Mesenchymal stem cell (in vitro differentiated cells and primary cell): ENCODE data around the gene ARL6IP1.

Experiments
- DNase-seq: peaks from one replicate; pipeline ENCODE4 v3.0.0-alpha.2; 2013
- H2AFZ ChIP-seq: one replicate; pipeline ENCODE4 v1.6.1; 2013; ENCODE audit warnings: low read depth, mild to moderate bottlenecking, control low read depth, inconsistent platforms, low read length, moderate library complexity
- H2AK5ac ChIP-seq: 2 replicates; pipeline ENCODE4 v1.6.1; 2013; ENCODE audit warnings: low read length, moderate library complexity, mild to moderate bottlenecking, inconsistent platforms; ENCODE audit not compliant: severe bottlenecking
- H2BK120ac ChIP-seq: one replicate; pipeline ENCODE4 v1.6.1; 2013; ENCODE audit warnings: low read depth, mild to moderate bottlenecking, inconsistent platforms, low read length, moderate library complexity
- H2BK12ac ChIP-seq, 2 experiments: one replicate each; pipeline ENCODE4 v1.6.1; 2013; ENCODE audit warnings: inconsistent platforms in 2 of 2, low read length in 2 of 2, mild to moderate bottlenecking in 2 of 2, moderate library complexity in 2 of 2, control low read depth in 1 of 2
- H2BK15ac ChIP-seq: one replicate; pipeline ENCODE4 v1.6.1; 2013; ENCODE audit warnings: mild to moderate bottlenecking, low read depth, inconsistent platforms; ENCODE audit not compliant: poor library complexity, severe bottlenecking
- H2BK5ac ChIP-seq: 2 replicates; pipeline ENCODE4 v1.6.1; 2013; ENCODE audit warnings: low read depth, mild to moderate bottlenecking, low read length, control low read depth, inconsistent platforms; ENCODE audit not compliant: poor library complexity, severe bottlenecking
- H3K14ac ChIP-seq, 2 experiments: one replicate each; pipeline ENCODE4 v1.6.1; 2013; ENCODE audit warnings: inconsistent platforms in 2 of 2, low read length in 2 of 2, control low read depth in 1 of 2, mild to moderate bottlenecking in 1 of 2, moderate library complexity in 1 of 2
- H3K18ac ChIP-seq, 2 experiments: one replicate each; pipeline ENCODE4 v1.6.1; 2013; ENCODE audit warnings: inconsistent platforms in 2 of 2, low read length in 2 of 2, control low read depth in 1 of 2, low read depth in 1 of 2, mild to moderate bottlenecking in 1 of 2
- H3K23ac ChIP-seq, 2 experiments: one replicate each; pipeline ENCODE4 v1.6.1; 2013; ENCODE audit warnings: inconsistent platforms in 2 of 2, low read length in 2 of 2, mild to moderate bottlenecking in 2 of 2, moderate library complexity in 2 of 2, control low read depth in 1 of 2
- H3K27ac ChIP-seq: 2 replicates; pipeline ENCODE4 v1.5.1; 2013; ENCODE audit warnings: mild to moderate bottlenecking, moderate library complexity, low read length, control low read depth, inconsistent platforms; ENCODE audit not compliant: poor library complexity, severe bottlenecking
- H3K27me3 ChIP-seq, 2 experiments: 2 replicates each; pipeline versions ENCODE4 v1.6.1 to v1.7.0; 2013; ENCODE audit warnings: low read length in 2 of 2, mild to moderate bottlenecking in 2 of 2, moderate library complexity in 2 of 2, control low read depth in 1 of 2, inconsistent platforms in 1 of 2; ENCODE audit not compliant: control insufficient read depth in 1 of 2, insufficient read depth in 1 of 2
- H3K36me3 ChIP-seq, 2 experiments: 2 replicates each; pipeline versions ENCODE4 v1.6.1 to v1.7.0; 2013; ENCODE audit warnings: low read length in 2 of 2, control low read depth in 1 of 2, inconsistent platforms in 1 of 2, low read depth in 1 of 2, mild to moderate bottlenecking in 1 of 2; ENCODE audit not compliant: insufficient read depth in 2 of 2, control insufficient read depth in 1 of 2
- H3K4ac ChIP-seq, 2 experiments: one replicate each; pipeline ENCODE4 v1.6.1; 2013; ENCODE audit warnings: inconsistent platforms in 2 of 2, low read length in 2 of 2, mild to moderate bottlenecking in 2 of 2, moderate library complexity in 2 of 2, control low read depth in 1 of 2, low read depth in 1 of 2
- H3K4me1 ChIP-seq: 2 replicates; pipeline ENCODE4 v1.6.1; 2013; ENCODE audit warnings: low read depth, low read length, control low read depth; ENCODE audit not compliant: control insufficient read depth, insufficient read depth
- H3K4me2 ChIP-seq: 2 replicates; pipeline ENCODE4 v1.6.1; 2013; ENCODE audit warnings: low read length, mild to moderate bottlenecking, inconsistent platforms; ENCODE audit not compliant: poor library complexity, severe bottlenecking
- H3K4me3 ChIP-seq, 2 experiments: 2 replicates each; pipeline versions ENCODE4 v1.5.1 to v1.7.0; 2013; ENCODE audit warnings: low read length in 2 of 2, mild to moderate bottlenecking in 2 of 2, control low read depth in 1 of 2, low read depth in 1 of 2; ENCODE audit not compliant: insufficient read depth in 1 of 2
- H3K79me1 ChIP-seq: replicated peaks from 2 replicates; pipeline ENCODE4 v1.6.1; 2013; ENCODE audit warnings: mild to moderate bottlenecking, control low read depth, low read length, inconsistent platforms; ENCODE audit not compliant: poor library complexity, severe bottlenecking
- H3K9ac ChIP-seq: 2 replicates; pipeline ENCODE4 v1.7.0; 2013; ENCODE audit warnings: mild to moderate bottlenecking, low read length, moderate library complexity
- H3K9me3 ChIP-seq: 2 replicates; pipeline ENCODE4 v1.7.0; 2013; ENCODE audit warnings: mild to moderate bottlenecking, low read length; ENCODE audit not compliant: control insufficient read depth
- H4K8ac ChIP-seq: one replicate; pipeline ENCODE4 v1.6.1; 2013; ENCODE audit warnings: inconsistent platforms, mild to moderate bottlenecking, low read length, moderate library complexity
- H4K91ac ChIP-seq: one replicate; pipeline ENCODE4 v1.6.1; 2013; ENCODE audit warnings: mild to moderate bottlenecking, low read length, inconsistent platforms
- WGBS: methylation state at CpG from one replicate; pipeline ENCODE4 v1.1.7; 2013; ENCODE audit warnings: mixed read lengths; 5-methylcytosine and 5-hydroxymethylcytosine counted together

Gene ARL6IP1

GRCh38 chr16:18816286-18816685 lies 14.9 kb upstream of the ARL6IP1 start:
- Histone ChIP-seq H3K14ac (no peak overlapping the region), H3K23ac (no peak overlapping the region), H3K4me3 (no peak overlapping the region), H2BK15ac (no peak overlapping the region), H3K9ac (no peak overlapping the region), H2BK5ac (no peak overlapping the region), H3K27me3 (no peaks in the 10 kb centered on the region), H3K18ac (no peak overlapping the region), H3K27ac (no peak overlapping the region), H3K4me2 (no peak overlapping the region), H4K8ac (no peak overlapping the region), H3K79me1 (peaks cover 14% of the 10 kb centered on the region), H2BK120ac (no peak overlapping the region), H2BK12ac (no peak overlapping the region), H4K91ac (no peak overlapping the region), H3K4me1 (peaks cover 1% of the 10 kb centered on the region), H3K9me3 (no peaks in the 10 kb centered on the region), H3K36me3 (peaks cover 29 to 77% of the 10 kb centered on the region in 2 experiments), H2AK5ac (no peak overlapping the region), H3K4ac (no peak overlapping the region), H2AFZ (no peak overlapping the region)
- WGBS: 93% methylated on average over 3 of the region's 3 CpGs
- DNase-seq: no peak

GRCh38 chr16:18811925-18812324 lies 10.6 kb upstream of the ARL6IP1 start:
- H3K9me3 ChIP-seq: no peaks in the 10 kb centered on the region
- no peak overlapping the region for H3K4me3 ChIP-seq
- no peak overlapping the region for H2BK12ac ChIP-seq
- no peak overlapping the region for H3K4ac ChIP-seq
- H3K18ac ChIP-seq: no peak overlapping the region
- peaks cover 23 to 84% of the 10 kb centered on the region in 2 experiments for H3K36me3 ChIP-seq
- no peak for DNase-seq
- no peak overlapping the region for H2BK120ac ChIP-seq
- H3K4me2 ChIP-seq: no peak overlapping the region
- no peak overlapping the region for H2AFZ ChIP-seq
- H3K79me1 ChIP-seq: peaks cover 11% of the 10 kb centered on the region
- WGBS: 96% methylated on average over 2 of the region's 3 CpGs
- H3K4me1 ChIP-seq: no peaks in the 10 kb centered on the region
- H3K14ac ChIP-seq: no peak overlapping the region
- no peak overlapping the region for H2BK15ac ChIP-seq
- H4K91ac ChIP-seq: no peak overlapping the region
- no peak overlapping the region for H2BK5ac ChIP-seq
- no peaks in the 10 kb centered on the region for H3K27me3 ChIP-seq
- H4K8ac ChIP-seq: no peak overlapping the region
- no peak overlapping the region for H3K9ac ChIP-seq
- H3K23ac ChIP-seq: no peak overlapping the region
- H3K27ac ChIP-seq: no peak overlapping the region
- H2AK5ac ChIP-seq: no peak overlapping the region

GRCh38 chr16:18809165-18809564 lies 7.8 kb upstream of the ARL6IP1 start:
- no peak overlapping the region for H3K27ac ChIP-seq
- peaks cover 15% of the 10 kb centered on the region for H3K79me1 ChIP-seq
- H3K9ac ChIP-seq: no peak overlapping the region
- peaks cover 17 to 71% of the 10 kb centered on the region in 2 experiments for H3K36me3 ChIP-seq
- no peak for DNase-seq
- H2BK15ac ChIP-seq: no peak overlapping the region
- H4K91ac ChIP-seq: no peak overlapping the region
- no peak overlapping the region for H3K18ac ChIP-seq
- no peaks in the 10 kb centered on the region for H3K27me3 ChIP-seq
- H3K4me1 ChIP-seq: peaks cover 2% of the 10 kb centered on the region
- H3K14ac ChIP-seq: no peak overlapping the region
- H2BK12ac ChIP-seq: no peak overlapping the region
- H3K4me3 ChIP-seq: no peak overlapping the region
- no peak overlapping the region for H2BK5ac ChIP-seq
- H3K4me2 ChIP-seq: no peak overlapping the region
- H4K8ac ChIP-seq: no peak overlapping the region
- WGBS: 97% methylated on average over 11 of the region's 13 CpGs
- H3K9me3 ChIP-seq: no peaks in the 10 kb centered on the region
- no peak overlapping the region for H3K23ac ChIP-seq
- no peak overlapping the region for H2BK120ac ChIP-seq
- no peak overlapping the region for H3K4ac ChIP-seq
- no peak overlapping the region for H2AFZ ChIP-seq
- H2AK5ac ChIP-seq: no peak overlapping the region

- no peak overlapping the region for H4K8ac ChIP-seq
- peaks cover 5% of the 10 kb centered on the region for H3K4me1 ChIP-seq
- no peak overlapping the region for H4K91ac ChIP-seq
- H2BK5ac ChIP-seq: no peak overlapping the region
- H3K9ac ChIP-seq: peak overlapping the region; percentile 71
- no peak overlapping the region for H3K4ac ChIP-seq
- DNase-seq: no peak
- no peak overlapping the region for H2BK12ac ChIP-seq
- H3K18ac ChIP-seq: no peak overlapping the region
- 13% methylated on average over 1 of the region's 2 CpGs for WGBS
- peaks cover 9 to 45% of the 10 kb centered on the region in 2 experiments for H3K36me3 ChIP-seq
- H2BK15ac ChIP-seq: no peak overlapping the region
- H3K79me1 ChIP-seq: peaks cover 12% of the 10 kb centered on the region
- no peaks in the 10 kb centered on the region for H3K27me3 ChIP-seq
- no peak overlapping the region for H3K27ac ChIP-seq
- H3K4me3 ChIP-seq: no peak overlapping the region
- no peak overlapping the region for H3K14ac ChIP-seq
- no peak overlapping the region for H2BK120ac ChIP-seq
- H3K4me2 ChIP-seq: no peak overlapping the region
- no peak overlapping the region for H2AFZ ChIP-seq
- H3K9me3 ChIP-seq: no peaks in the 10 kb centered on the region
- no peak overlapping the region for H2AK5ac ChIP-seq
- H3K23ac ChIP-seq: no peak overlapping the region
Observed at GRCh38 chr16:18805257-18805773, 4.0 kb upstream of the ARL6IP1 start.
